Measurements from ENCODE around the gene MSL1.

MSL1 gene

GRCh38 chr17:40103071-40103661, 18.6 kb upstream of the MSL1 start:
- Histone ChIP-seq H3K36me3 (ENCODE audit: insufficient read depth, low read length) (0 out of 2 replicates have a peak, but pooled peaks cover 3% of the 10 kb centered on the region), H3K9ac (ENCODE audit: low read length) (no peak overlapping the region), H4K20me1 (ENCODE audit: insufficient read depth, low read length) (no peaks in the 10 kb centered on the region), H2AFZ (ENCODE audit: low read length) (no peak overlapping the region), H3K9me2 (ENCODE audit: low read depth, low read length) (no peaks in the 10 kb centered on the region), H3K4me2 (ENCODE audit: low read length) (no peak overlapping the region), H3K9me3 (ENCODE audit: low read length) (no peaks in the 10 kb centered on the region), H3K4me1 (ENCODE audit: insufficient read depth, low read length, severe bottlenecking) (peaks cover 49% of the 10 kb centered on the region), H3F3A (ENCODE audit: insufficient read depth, low read length) (no peaks in the 10 kb centered on the region), H3K27ac (ENCODE audit: low read depth, low read length, poor library complexity, severe bottlenecking) (no peak overlapping the region), H3K4me3 (ENCODE audit: low read depth, low read length, poor library complexity, severe bottlenecking) (no peak overlapping the region), H3K79me2 (ENCODE audit: insufficient read depth, low read length) (no peaks in the 10 kb centered on the region), H3K27me3 (ENCODE audit: insufficient read depth, low read length) (no peaks in the 10 kb centered on the region; the same call in 1 of the 2 replicates)
- no peak for TF ChIP-seq EZH2 (IDR thresholded peaks at IDR 0.05; ENCODE audit: borderline replicate concordance, low read length)

- Histone ChIP-seq H3K9ac (ENCODE audit: low read length) (no peak overlapping the region), H4K20me1 (ENCODE audit: insufficient read depth, low read length) (no peaks in the 10 kb centered on the region), H3F3A (ENCODE audit: insufficient read depth, low read length) (no peaks in the 10 kb centered on the region), H3K79me2 (ENCODE audit: insufficient read depth, low read length) (no peaks in the 10 kb centered on the region), H3K9me3 (ENCODE audit: low read length) (no peaks in the 10 kb centered on the region), H3K36me3 (ENCODE audit: insufficient read depth, low read length) (no peaks in the 10 kb centered on the region), H3K4me3 (ENCODE audit: low read depth, low read length, poor library complexity, severe bottlenecking) (no peak overlapping the region), H3K9me2 (ENCODE audit: low read depth, low read length) (no peaks in the 10 kb centered on the region), H3K4me2 (ENCODE audit: low read length) (no peak overlapping the region), H3K4me1 (ENCODE audit: insufficient read depth, low read length, severe bottlenecking) (peaks cover 49% of the 10 kb centered on the region), H3K27me3 (ENCODE audit: insufficient read depth, low read length) (no peaks in the 10 kb centered on the region; the same call in 1 of the 2 replicates), H3K27ac (ENCODE audit: low read depth, low read length, poor library complexity, severe bottlenecking) (no peak overlapping the region), H2AFZ (ENCODE audit: low read length) (no peak overlapping the region)
- TF ChIP-seq, protein P1, sequence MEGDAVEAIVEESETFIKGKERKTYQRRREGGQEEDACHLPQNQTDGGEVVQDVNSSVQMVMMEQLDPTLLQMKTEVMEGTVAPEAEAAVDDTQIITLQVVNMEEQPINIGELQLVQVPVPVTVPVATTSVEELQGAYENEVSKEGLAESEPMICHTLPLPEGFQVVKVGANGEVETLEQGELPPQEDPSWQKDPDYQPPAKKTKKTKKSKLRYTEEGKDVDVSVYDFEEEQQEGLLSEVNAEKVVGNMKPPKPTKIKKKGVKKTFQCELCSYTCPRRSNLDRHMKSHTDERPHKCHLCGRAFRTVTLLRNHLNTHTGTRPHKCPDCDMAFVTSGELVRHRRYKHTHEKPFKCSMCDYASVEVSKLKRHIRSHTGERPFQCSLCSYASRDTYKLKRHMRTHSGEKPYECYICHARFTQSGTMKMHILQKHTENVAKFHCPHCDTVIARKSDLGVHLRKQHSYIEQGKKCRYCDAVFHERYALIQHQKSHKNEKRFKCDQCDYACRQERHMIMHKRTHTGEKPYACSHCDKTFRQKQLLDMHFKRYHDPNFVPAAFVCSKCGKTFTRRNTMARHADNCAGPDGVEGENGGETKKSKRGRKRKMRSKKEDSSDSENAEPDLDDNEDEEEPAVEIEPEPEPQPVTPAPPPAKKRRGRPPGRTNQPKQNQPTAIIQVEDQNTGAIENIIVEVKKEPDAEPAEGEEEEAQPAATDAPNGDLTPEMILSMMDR (IDR thresholded peaks at IDR 0.05; ENCODE audit: low read length): no peak
- no peak for TF ChIP-seq EZH2 (IDR thresholded peaks at IDR 0.05; ENCODE audit: borderline replicate concordance, low read length)
Observed at GRCh38 chr17:40103688-40104087, 18.1 kb upstream of the MSL1 start.

GRCh38 chr17:40104594-40105486, 16.9 kb upstream of the MSL1 start:
- Histone ChIP-seq H3K4me2 (ENCODE audit: low read length) (no peak overlapping the region), H3K27me3 (ENCODE audit: insufficient read depth, low read length) (no peaks in the 10 kb centered on the region; the same call in 1 of the 2 replicates), H2AFZ (ENCODE audit: low read length) (no peak overlapping the region), H3K27ac (ENCODE audit: low read depth, low read length, poor library complexity, severe bottlenecking) (no peak overlapping the region), H3F3A (ENCODE audit: insufficient read depth, low read length) (no peaks in the 10 kb centered on the region), H3K4me3 (ENCODE audit: low read depth, low read length, poor library complexity, severe bottlenecking) (no peak overlapping the region), H4K20me1 (ENCODE audit: insufficient read depth, low read length) (no peaks in the 10 kb centered on the region), H3K36me3 (ENCODE audit: insufficient read depth, low read length) (no peaks in the 10 kb centered on the region), H3K9me2 (ENCODE audit: low read depth, low read length) (no peaks in the 10 kb centered on the region), H3K9ac (ENCODE audit: low read length) (no peak overlapping the region), H3K9me3 (ENCODE audit: low read length) (no peaks in the 10 kb centered on the region), H3K79me2 (ENCODE audit: insufficient read depth, low read length) (no peaks in the 10 kb centered on the region), H3K4me1 (ENCODE audit: insufficient read depth, low read length, severe bottlenecking) (peaks cover 40% of the 10 kb centered on the region)
- TF ChIP-seq, protein P1 (IDR thresholded peaks at IDR 0.05; ENCODE audit: low read length): no peak
- no peak for TF ChIP-seq EZH2 (IDR thresholded peaks at IDR 0.05; ENCODE audit: borderline replicate concordance, low read length)
